Activated CD4-positive, CD25-positive, alpha-beta regulatory T cell (primary cell): Measurements from ENCODE around the gene TMPO.
"Not testable (repeated sequence)": the region's sequence is repeated elsewhere in the genome, so short reads cannot be mapped to it uniquely, and the experiment has no call there.

ENCODE experiments used
- DNase-seq, 4 experiments: peaks; one replicate each; lab custom pipeline; 2025; lab: John Stamatoyannopoulos, UW

Gene TMPO

DNA sequence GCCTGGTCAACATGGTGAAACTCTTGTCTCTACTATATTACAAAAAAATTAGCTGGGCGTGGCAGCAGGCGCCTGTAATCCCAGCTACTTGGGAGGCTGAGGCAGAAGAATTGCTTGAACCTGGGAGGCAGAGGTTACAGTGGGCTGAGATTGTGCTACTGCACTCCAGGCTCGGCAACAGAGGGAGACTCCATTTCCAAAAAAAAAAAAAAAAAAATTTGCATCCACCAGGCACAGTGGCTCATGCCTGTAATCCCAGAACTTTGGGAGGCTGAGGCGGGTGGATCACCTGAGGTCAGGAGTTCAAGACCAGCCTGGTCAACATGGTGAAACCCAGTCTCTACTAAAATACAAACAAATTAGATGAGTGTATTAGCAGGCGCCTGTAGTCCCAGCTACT is 3.6 kb upstream of the TMPO start:
- DNase-seq, result not testable (repeated sequence)

DNA sequence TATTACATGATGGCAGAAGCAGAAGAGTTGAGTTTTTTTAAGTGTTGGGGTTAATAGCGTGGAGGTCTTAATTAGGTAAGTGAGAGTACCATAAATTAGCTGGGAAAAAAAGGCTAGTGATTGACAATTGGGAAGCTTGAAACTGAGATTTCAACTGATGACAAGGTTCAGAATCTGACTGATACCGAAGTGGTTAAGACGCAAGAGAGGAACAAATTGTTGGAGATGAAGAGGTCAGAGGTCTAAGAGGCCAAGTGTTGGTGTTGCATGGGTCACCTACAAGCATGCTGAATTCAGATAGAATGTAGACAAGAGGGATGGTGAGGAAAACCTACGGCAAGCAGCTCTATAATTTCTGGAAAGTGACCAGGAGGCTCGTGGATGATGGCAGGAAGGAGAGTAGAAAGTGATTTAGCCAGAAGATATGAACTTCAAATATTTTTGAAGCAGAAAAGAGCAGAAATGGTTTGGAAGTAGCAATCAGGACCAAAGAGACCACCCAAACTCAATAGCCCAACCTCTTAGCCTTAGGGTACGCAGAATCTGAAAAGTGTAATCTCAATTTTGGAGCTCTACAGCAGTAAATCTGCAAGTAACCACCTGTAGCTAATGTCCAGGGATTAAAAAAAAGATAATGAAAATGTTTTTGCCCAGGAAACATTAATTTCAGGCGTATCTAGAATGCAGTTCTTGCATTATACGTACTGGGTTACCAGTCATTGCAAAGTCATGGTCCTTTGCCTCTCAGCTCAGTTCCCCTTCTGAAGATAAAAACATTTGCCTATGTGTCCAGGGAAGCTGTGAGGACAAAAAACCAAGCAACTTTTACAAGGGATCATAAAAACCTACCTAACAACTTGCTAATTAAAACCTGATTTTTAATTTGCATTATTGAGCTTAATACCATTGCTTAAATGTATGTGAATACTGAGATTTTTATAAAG is 1.7 kb upstream of the TMPO start:
- no peak for DNase-seq

GRCh38 chr12:98514982-98515286 is 456 bp upstream of the TMPO start:
- DNase-seq, result no peak

DNA sequence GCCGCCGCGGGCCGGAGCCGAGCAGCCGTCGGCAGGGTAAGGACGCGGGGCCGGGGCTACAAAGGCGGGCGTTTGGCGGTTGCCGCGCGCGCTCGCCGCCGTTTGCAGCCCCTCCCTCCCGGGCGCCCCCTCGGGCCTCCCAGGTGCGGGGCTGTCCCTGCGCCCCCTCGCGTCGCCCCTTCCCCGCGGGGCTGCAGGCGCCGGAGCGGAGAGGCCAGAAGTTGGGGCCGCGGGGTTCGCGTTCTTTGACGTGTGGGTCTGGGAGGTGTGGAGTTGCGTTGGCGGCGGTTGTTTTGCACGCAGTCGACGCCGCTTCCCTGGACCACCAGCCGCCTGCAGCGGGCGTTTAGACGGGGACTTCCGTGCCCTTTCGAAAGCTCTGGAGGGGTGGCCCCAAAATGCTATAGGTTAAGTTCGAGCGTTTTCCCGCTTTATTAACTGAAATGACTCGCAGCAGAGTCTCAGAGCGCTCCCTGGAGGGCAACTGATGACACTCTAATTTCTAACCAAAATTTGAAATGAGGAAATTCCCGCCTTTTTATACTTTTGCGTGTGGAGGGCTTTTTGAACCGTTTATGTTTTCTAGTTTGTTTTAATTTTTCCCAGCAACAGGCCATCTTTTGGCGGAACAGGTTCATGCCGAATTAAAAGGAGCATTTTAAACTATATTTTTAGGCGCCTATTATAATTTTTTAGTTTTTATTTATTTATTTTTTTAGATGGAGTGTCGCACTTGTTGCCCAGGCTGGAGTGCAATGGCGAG is 902 bp downstream of the TMPO start:
- peak; percentile 54 to 71 (median 62) for DNase-seq

- no peak for DNase-seq
Measured at GRCh38 chr12:98519257-98519907, 4.0 kb downstream of the TMPO start.

GRCh38 chr12:98530068-98530467 is 14.7 kb downstream of the TMPO start:
- no peak for DNase-seq

GRCh38 chr12:98532687-98533304 is 17.4 kb downstream of the TMPO start:
- no peak for DNase-seq

- no peak for DNase-seq
Measured at GRCh38 chr12:98533723-98534251, 18.4 kb downstream of the TMPO start.

DNA sequence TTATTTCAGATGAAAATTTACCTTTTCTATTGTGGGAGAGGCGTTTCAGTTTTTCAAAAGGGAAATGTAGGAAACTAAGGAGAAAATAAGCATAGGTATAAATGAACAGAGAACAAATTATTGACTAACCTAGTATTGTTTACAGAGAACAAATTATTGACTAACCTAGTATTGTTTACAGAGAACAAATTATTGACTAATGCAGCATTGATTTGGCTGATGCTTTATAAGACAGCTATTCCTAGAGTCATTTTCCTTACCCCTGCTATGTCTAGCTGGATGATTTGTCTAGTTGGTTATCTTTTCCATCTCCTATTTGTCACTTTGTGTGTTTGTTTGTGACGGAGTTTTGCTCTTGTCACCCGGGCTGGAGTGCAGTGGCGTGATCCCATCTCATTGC is 22.6 kb downstream of the TMPO start:
- DNase-seq, result no peak

- DNase-seq, result no peak
Measured at GRCh38 chr12:98543701-98544100, 28.3 kb downstream of the TMPO start.

DNA sequence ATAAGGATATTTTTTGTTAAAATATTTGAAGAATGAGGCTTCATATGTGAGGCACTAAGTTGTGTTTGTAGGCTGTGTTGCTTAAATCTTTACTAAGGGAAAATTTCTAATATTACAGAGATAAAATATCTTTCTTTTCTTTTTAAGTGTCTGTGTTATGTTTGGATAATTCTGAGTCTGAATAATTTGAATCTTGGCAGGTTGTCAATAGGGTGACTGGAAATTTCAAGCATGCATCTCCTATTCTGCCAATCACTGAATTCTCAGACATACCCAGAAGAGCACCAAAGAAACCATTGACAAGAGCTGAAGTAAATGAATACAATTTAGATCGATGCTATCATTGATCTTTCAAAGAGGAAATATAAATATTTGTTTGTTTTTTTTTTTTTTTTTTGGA is 29.4 kb downstream of the TMPO start:
- DNase-seq, result no peak

DNA sequence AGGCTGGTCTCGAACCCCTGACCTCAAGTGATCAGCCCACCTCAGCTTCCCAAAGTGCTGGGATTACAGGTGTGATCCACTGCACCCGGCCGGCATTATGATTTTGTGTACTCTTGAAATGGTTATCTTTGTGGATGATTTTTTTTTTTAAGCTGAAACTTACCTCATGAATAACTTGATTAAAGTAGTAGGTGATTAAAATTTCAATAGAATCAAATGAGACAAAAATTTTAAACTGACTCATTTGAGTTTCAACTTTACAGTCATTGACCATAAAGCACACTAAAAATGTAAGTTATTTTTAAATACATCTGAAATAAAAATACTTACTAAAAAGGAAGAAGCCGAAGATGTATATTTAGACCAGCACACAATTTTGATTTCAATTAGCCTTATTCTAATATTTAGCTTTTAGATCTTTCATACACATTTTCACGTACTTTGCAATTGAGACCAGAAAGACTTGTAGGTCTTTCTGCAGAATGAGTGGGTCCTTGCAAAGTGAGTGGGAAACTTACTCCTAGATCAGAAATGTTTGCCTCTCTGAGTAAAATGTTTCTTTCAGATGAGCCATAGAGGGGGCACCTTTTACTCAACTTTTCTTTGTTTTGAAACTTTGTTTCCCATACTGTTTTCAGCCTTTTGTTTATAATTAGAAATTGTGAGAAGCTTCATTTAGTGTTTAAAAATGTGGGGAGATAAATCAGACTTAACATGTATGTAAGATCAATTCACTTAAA is 34.2 kb downstream of the TMPO start:
- no peak for DNase-seq

- DNase-seq, result no peak
Measured at GRCh38 chr12:98551787-98552186, 36.4 kb downstream of the TMPO start.

DNA sequence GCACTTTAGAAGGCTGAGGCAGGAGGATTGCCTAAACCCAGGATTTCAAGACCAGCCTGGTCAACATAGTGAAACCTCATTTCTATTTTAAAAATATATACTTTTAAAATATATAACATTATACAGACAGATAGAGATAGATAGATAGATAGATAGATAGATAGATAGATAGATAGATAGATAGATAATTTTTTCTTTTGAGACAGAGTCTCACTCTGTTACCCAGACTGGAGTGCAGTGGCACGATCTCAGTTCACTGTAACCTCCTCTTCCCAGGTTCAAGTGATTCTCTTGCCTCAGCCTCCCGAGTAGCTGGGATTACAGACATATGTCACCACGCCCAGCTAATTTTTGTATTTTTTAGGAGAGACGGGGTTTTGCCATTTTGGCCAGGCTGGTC is 42.7 kb downstream of the TMPO start:
- not testable (repeated sequence) for DNase-seq

DNA sequence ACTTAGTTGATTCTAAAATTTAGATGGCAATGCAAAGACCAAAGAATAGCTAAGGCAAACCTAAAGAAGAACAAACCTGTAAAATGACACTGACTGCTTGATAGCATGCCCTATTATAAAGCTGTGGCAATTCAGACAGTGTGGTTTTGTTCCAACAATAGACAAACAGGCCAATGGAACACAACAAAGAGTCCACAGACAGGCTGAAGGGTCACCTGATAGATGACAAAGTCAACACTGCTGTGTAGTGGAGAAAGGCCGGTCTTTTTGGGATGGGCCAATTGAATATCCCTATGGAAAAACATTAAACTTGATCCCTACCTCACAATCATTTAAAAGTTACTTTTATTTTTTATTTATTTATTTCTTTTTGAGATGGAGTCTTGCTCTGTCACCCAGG is 44.3 kb downstream of the TMPO start:
- no peak for DNase-seq

DNA sequence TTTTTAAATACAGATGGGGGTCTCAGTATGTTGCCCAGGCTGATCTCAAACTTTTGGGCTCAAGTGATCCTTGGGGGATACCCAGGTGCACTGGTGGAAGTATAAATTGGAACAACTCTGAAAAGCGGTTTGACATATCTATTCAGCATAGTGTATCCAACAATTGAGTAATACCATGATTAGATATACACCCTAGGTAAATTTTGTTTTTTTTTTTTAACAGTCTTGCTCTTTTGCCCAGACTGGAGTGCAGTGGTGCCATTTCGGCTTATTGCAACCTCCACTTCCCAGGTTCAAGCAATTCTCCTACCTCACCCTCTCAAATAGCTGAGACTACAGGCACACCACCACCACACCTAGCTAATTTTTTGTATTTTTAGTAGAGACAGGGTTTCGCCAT is 46.5 kb downstream of the TMPO start:
- DNase-seq, result no peak

- no peak for DNase-seq
Measured at GRCh38 chr12:98572010-98572409, 56.6 kb downstream of the TMPO start.

- DNase-seq, result no peak
Measured at GRCh38 chr12:98574110-98574509, 58.7 kb downstream of the TMPO start.

DNA sequence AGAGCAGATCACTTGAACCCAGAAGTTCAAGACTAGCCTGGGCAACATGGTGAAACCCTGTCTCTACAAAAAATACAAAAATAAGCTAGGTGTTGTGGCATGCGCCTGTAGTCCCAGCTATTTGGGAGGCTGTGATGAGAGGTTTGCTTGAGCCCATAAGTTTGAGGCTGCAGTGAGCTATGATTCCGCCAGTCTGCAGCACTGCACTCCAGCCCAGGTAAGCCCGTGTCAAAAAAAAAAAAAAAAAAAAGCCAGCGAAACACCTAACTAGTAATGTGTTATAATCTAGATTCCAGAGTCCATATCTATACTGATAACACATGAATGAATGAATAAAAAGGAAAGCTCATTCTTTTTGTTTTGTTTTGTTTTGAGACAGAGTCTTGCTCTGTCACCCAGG is 59.6 kb downstream of the TMPO start:
- no peak for DNase-seq

GRCh38 chr12:98576795-98577194 is 61.4 kb downstream of the TMPO start:
- not testable (repeated sequence) for DNase-seq

- DNase-seq, result no peak
Measured at GRCh38 chr12:98578392-98578791, 63.0 kb downstream of the TMPO start.
